Peyer's patch (tissue), 4 donors: ENCODE results near the gene FGD5.

ENCODE experiments used
- CTCF ChIP-seq, 6 experiments: fragments of 450-650 bp in 4 of 6; fragments of 200-600 bp in 2 of 6; sonication (generic) in 1 of 6; IDR thresholded peaks; one replicate each; pipeline ENCODE4 v1.5.1; 2017 to 2019; ENCODE audit warnings: antibody characterized with exemption in 6 of 6, mild to moderate bottlenecking in 3 of 6, moderate library complexity in 1 of 6
- POLR2A ChIP-seq, 2 donors: fragments of 450-650 bp; IDR thresholded peaks; one replicate each; pipeline ENCODE4 v1.5.1; 2017; ENCODE audit warnings: antibody characterized with exemption in 2 of 2, mild to moderate bottlenecking in 2 of 2, moderate library complexity in 2 of 2

- TF ChIP-seq CTCF (IDR thresholded peaks at IDR 0.05) (no peak), POLR2A (IDR thresholded peaks at IDR 0.05) (no peak)
These were observed 117.0 kb downstream of the FGD5 start for GRCh38 chr3:14935592-14936345.
